H1 (cell line): ENCODE results near the gene ZBTB25. TPM values are rescaled to one million over a fixed set of nuclear protein-coding genes. Genes with fewer than 3 reads are reported as not detected.

Source experiments
- CTCF ChIA-PET: fragments of 300-600 bp; sonication (Branson Sonifier 250); formaldehyde crosslinking; loops from one replicate; lab custom pipeline; 2021; ENCODE audit not compliant: partially characterized antibody; lab: Charles Lee
- POLR2A ChIA-PET: fragments of 300-600 bp; sonication (Branson Sonifier 250); formaldehyde crosslinking; loops from one replicate; lab custom pipeline; 2021; ENCODE audit warnings: inconsistent platforms; ENCODE audit not compliant: partially characterized antibody; lab: Charles Lee
- DNase-seq, 2 experiments: peaks; one replicate each; pipeline versions ENCODE4 v3.0.0 to v3.0.0-alpha.2; 2010 to 2022; ENCODE audit warnings: low spot score in 2 of 2, low read depth in 1 of 2, mixed read lengths in 1 of 2
- FAIRE-seq: peaks from 2 replicates; lab custom pipeline; 2011; peaks lifted over from hg19 to GRCh38; lab: Jason Lieb, UNC
- H2AFZ ChIP-seq: 2 replicates; pipeline ENCODE4 v1.8.1; 2012; ENCODE audit warnings: low read length, inconsistent platforms
- H2AK5ac ChIP-seq: 2 replicates; pipeline ENCODE4 v1.6.1; 2013; ENCODE audit warnings: low read depth, low read length
- H2BK120ac ChIP-seq: replicated peaks from 2 replicates; pipeline ENCODE3; 2013; ENCODE audit warnings: low read depth, low read length, inconsistent platforms
- H2BK12ac ChIP-seq: 2 replicates; pipeline ENCODE4 v1.6.1; 2013; ENCODE audit warnings: low read depth, low read length
- H2BK15ac ChIP-seq: 2 replicates; pipeline ENCODE4 v1.6.1; 2013; ENCODE audit warnings: low read length
- H2BK20ac ChIP-seq: 2 replicates; pipeline ENCODE4 v1.6.1; 2013; ENCODE audit warnings: low read length
- H2BK5ac ChIP-seq: 2 replicates; pipeline ENCODE4 v1.6.1; 2013; ENCODE audit warnings: low read depth, low read length
- H3K14ac ChIP-seq: 2 replicates; pipeline ENCODE4 v1.6.1; 2013; ENCODE audit warnings: inconsistent platforms; ENCODE audit not compliant: insufficient read length
- H3K18ac ChIP-seq: 2 replicates; pipeline ENCODE4 v1.6.1; 2013; ENCODE audit warnings: low read length; ENCODE audit errors: extremely low read depth
- H3K23ac ChIP-seq: 2 replicates; pipeline ENCODE4 v1.6.1; 2013; ENCODE audit warnings: inconsistent platforms; ENCODE audit not compliant: insufficient read length
- H3K23me2 ChIP-seq: 2 replicates; pipeline ENCODE4 v1.6.1; 2013; ENCODE audit warnings: low read depth, low read length
- H3K27ac ChIP-seq: 2 replicates; pipeline ENCODE4 v1.6.1; 2011; ENCODE audit warnings: low read depth, low read length, inconsistent platforms
- H3K27me3 ChIP-seq, 4 experiments: replicated peaks in 1 of 4; 1 replicate in 1 of 4; 2 replicates in 3 of 4; pipeline versions ENCODE4 v1.6.1 to v1.8.1; 2011 to 2013; ENCODE audit warnings: low read length in 3 of 4, mild to moderate bottlenecking in 3 of 4, inconsistent platforms in 2 of 4, mixed read lengths in 2 of 4, moderate library complexity in 1 of 4; ENCODE audit not compliant: control insufficient read depth in 3 of 4, insufficient read depth in 3 of 4; ENCODE audit errors: extremely low read depth in 1 of 4
- H3K36me3 ChIP-seq, 4 experiments: 2 replicates each; pipeline versions ENCODE4 v1.6.1 to v1.8.1; 2011 to 2013; ENCODE audit warnings: mild to moderate bottlenecking in 4 of 4, low read length in 3 of 4, moderate library complexity in 2 of 4, control low read depth in 1 of 4, inconsistent platforms in 1 of 4; ENCODE audit not compliant: insufficient read depth in 4 of 4, control insufficient read depth in 2 of 4
- H3K4ac ChIP-seq: replicated peaks from 2 replicates; pipeline ENCODE3; 2013; ENCODE audit warnings: low read length, low read depth, mixed read lengths, inconsistent platforms; ENCODE audit not compliant: insufficient read length
- H3K4me1 ChIP-seq, 4 experiments: replicated peaks in 1 of 4; 1 replicate in 1 of 4; 2 replicates in 3 of 4; pipeline versions ENCODE4 v1.6.1 to v1.8.1; 2011 to 2013; ENCODE audit warnings: low read length in 3 of 4, inconsistent platforms in 2 of 4, mixed read lengths in 1 of 4; ENCODE audit not compliant: insufficient read depth in 4 of 4, control insufficient read depth in 3 of 4
- H3K4me2 ChIP-seq, 2 experiments: 2 replicates each; pipeline versions ENCODE4 v1.6.1 to v1.8.1; 2011 to 2013; ENCODE audit warnings: low read depth in 2 of 2, low read length in 2 of 2, control low read depth in 1 of 2, inconsistent platforms in 1 of 2, mild to moderate bottlenecking in 1 of 2; ENCODE audit not compliant: insufficient read depth in 1 of 2
- H3K4me3 ChIP-seq, 4 experiments: fragments of 200-600, 300-600 bp in 1 of 4; sonication (generic), shearing (Covaris generic), sonication (Bioruptor Twin) in 1 of 4; 2 replicates each; pipeline versions ENCODE4 v1.5.1 to v1.8.1; 2011 to 2016; ENCODE audit warnings: low read length in 4 of 4, low read depth in 3 of 4, control low read depth in 2 of 4, inconsistent platforms in 2 of 4, mild to moderate bottlenecking in 2 of 4, mixed read lengths in 1 of 4, moderate library complexity in 1 of 4; ENCODE audit not compliant: insufficient read depth in 2 of 4; ENCODE audit errors: extremely low read depth in 1 of 4
- H3K56ac ChIP-seq: replicated peaks from 2 replicates; pipeline ENCODE3; 2013; ENCODE audit warnings: low read depth, mild to moderate bottlenecking, mixed read lengths, low read length, inconsistent platforms; ENCODE audit not compliant: insufficient read length
- H3K79me1 ChIP-seq: 2 replicates; pipeline ENCODE4 v1.6.1; 2013; ENCODE audit warnings: low read depth, low read length, control low read depth
- H3K79me2 ChIP-seq, 2 experiments: 2 replicates each; pipeline versions ENCODE4 v1.6.1 to v1.8.1; 2012 to 2013; ENCODE audit warnings: low read length in 2 of 2, mild to moderate bottlenecking in 2 of 2, inconsistent platforms in 1 of 2; ENCODE audit not compliant: insufficient read depth in 2 of 2, control insufficient read depth in 1 of 2
- H3K9ac ChIP-seq, 4 experiments: replicated peaks in 1 of 4; 1 replicate in 1 of 4; 2 replicates in 3 of 4; pipeline versions ENCODE4 v1.6.1 to v1.8.1; 2011 to 2013; ENCODE audit warnings: low read depth in 3 of 4, low read length in 3 of 4, control low read depth in 2 of 4, mild to moderate bottlenecking in 2 of 4, moderate library complexity in 2 of 4, inconsistent platforms in 1 of 4; ENCODE audit errors: extremely low read depth in 1 of 4
- H3K9me3 ChIP-seq, 2 experiments: 2 replicates each; pipeline versions ENCODE4 v1.6.1 to v1.8.1; 2012 to 2013; ENCODE audit warnings: mild to moderate bottlenecking in 2 of 2, moderate library complexity in 2 of 2, control low read depth in 1 of 2, inconsistent platforms in 1 of 2, low read depth in 1 of 2, low read length in 1 of 2, mixed read lengths in 1 of 2; ENCODE audit not compliant: insufficient read depth in 2 of 2
- H4K20me1 ChIP-seq, 2 experiments: replicated peaks in 1 of 2; 2 replicates each; pipeline versions ENCODE3 to v1.8.1; 2011 to 2013; ENCODE audit warnings: inconsistent platforms in 2 of 2, low read length in 2 of 2, mild to moderate bottlenecking in 1 of 2; ENCODE audit not compliant: insufficient read depth in 2 of 2, control insufficient read depth in 1 of 2
- H4K5ac ChIP-seq: 2 replicates; pipeline ENCODE4 v1.6.1; 2013; ENCODE audit warnings: low read length, low read depth, mixed read lengths, inconsistent platforms; ENCODE audit not compliant: insufficient read length
- H4K8ac ChIP-seq: 2 replicates; pipeline ENCODE4 v1.8.0; 2013; ENCODE audit warnings: mild to moderate bottlenecking, moderate library complexity, low read length, inconsistent platforms; ENCODE audit not compliant: insufficient read depth; ENCODE audit errors: extremely low read depth
- H4K91ac ChIP-seq: replicated peaks from 2 replicates; pipeline ENCODE3; 2013; ENCODE audit warnings: low read length, mixed read lengths, inconsistent platforms; ENCODE audit not compliant: insufficient read length
- ATF2 ChIP-seq: IDR thresholded peaks from 2 replicates; pipeline ENCODE4 v1.6.1; 2012; ENCODE audit warnings: low read length, inconsistent platforms
- BCL11A ChIP-seq, 2 experiments: IDR thresholded peaks; one replicate each; pipeline ENCODE4 v1.6.1; 2011; ENCODE audit warnings: low read depth in 2 of 2, low read length in 2 of 2, mild to moderate bottlenecking in 2 of 2
- CTBP2 ChIP-seq: IDR thresholded peaks from 2 replicates; pipeline ENCODE4 v1.7.0; 2011; ENCODE audit warnings: borderline replicate concordance, mild to moderate bottlenecking, moderate library complexity, mixed read lengths, low read length; ENCODE audit not compliant: insufficient read depth, insufficient read length
- E2F6 ChIP-seq: IDR thresholded peaks from 2 replicates; pipeline ENCODE4 v1.6.1; 2012; ENCODE audit warnings: inconsistent platforms
- EGR1 ChIP-seq: IDR thresholded peaks from 2 replicates; pipeline ENCODE4 v1.6.1; 2011; ENCODE audit warnings: low read depth, low read length, borderline replicate concordance
- JUN ChIP-seq: IDR thresholded peaks from 2 replicates; pipeline ENCODE4 v1.6.1; 2011; ENCODE audit warnings: low read depth, mild to moderate bottlenecking, improper control_type of control experiment, low read length
- RBBP5 ChIP-seq: IDR thresholded peaks from 2 replicates; pipeline ENCODE4 v1.7.1; 2012; ENCODE audit warnings: low read depth, mild to moderate bottlenecking, inconsistent platforms, low read length, moderate library complexity, borderline replicate concordance
- RXRA ChIP-seq: IDR thresholded peaks from 2 replicates; pipeline ENCODE4 v1.6.1; 2011; ENCODE audit warnings: low read depth, mild to moderate bottlenecking, low read length, moderate library complexity; ENCODE audit not compliant: insufficient read depth
- TAF7 ChIP-seq: optimal IDR thresholded peaks from 2 replicates; pipeline ENCODE3; 2011; ENCODE audit warnings: low read depth, mild to moderate bottlenecking, inconsistent platforms, low read length, moderate library complexity, borderline replicate concordance
- whole genome bisulfite sequencing, 2 experiments: shearing (Covaris generic) in 1 of 2; methylation state at CpG; one replicate each; pipeline versions ENCODE4 v1.1.6 to v1.1.7; 2013 to 2015; ENCODE audit warnings: low lambda C conversion rate in 2 of 2, mixed read lengths in 2 of 2, inconsistent platforms in 1 of 2, low coverage in 1 of 2, missing lambda C conversion rate in 1 of 2; ENCODE audit not compliant: insufficient replicate concordance in 2 of 2, insufficient coverage in 1 of 2, insufficient read length in 1 of 2; ENCODE audit errors: extremely low coverage in 1 of 2, missing lambda C conversion rate in 1 of 2; 5-methylcytosine and 5-hydroxymethylcytosine counted together
- polyA plus RNA-seq, 7 experiments: library from polyadenylated mRNA; depleted of rRNA in 3 of 7; stranded (reverse) in 5 of 7; unstranded in 2 of 7; fragments of >200 nt in 5 of 7; fragments of 200-250 nt in 2 of 7; gene quantifications; 1 replicate in 5 of 7; 2 replicates in 1 of 7; 4 replicates in 1 of 7; pipeline versions ENCODE4 v1.2.1 to v1.2.3, GENCODE V29; 2011 to 2013; ENCODE audit warnings: missing spikeins in 2 of 7, mixed read lengths in 2 of 7
- total RNA-seq: library from RNA; stranded (reverse); fragmentation: NEBNext Ultra II Directional; extraction: Animal tissue kit (Norgen Biotek cat#: 25700); gene quantifications from 2 replicates; pipeline ENCODE4 v1.2.1, GENCODE V29; 2021

ZBTB25 gene
- total and polyA plus RNA-seq, 2 of the 8 experiments (the other 6 are each of a cell fraction or from before 2014, with no cell fraction given): 5.4 to 11.4 TPM

- Histone ChIP-seq H3K4me3 (no peak overlapping the region), H2BK12ac (no peak overlapping the region), H3K79me2 (peaks cover 0 to 7% of the 10 kb centered on the region in 2 experiments; a peak in 1 of 4 replicates), H3K27me3 (no peaks in the 10 kb centered on the region), H4K91ac (no peak overlapping the region), H3K56ac (no peak overlapping the region), H4K20me1 (no peaks in the 10 kb centered on the region), H3K9me3 (peaks cover 11 to 12% of the 10 kb centered on the region in 2 experiments), H3K23me2 (peaks cover 7% of the 10 kb centered on the region; the same call in 1 of the 2 replicates), H2BK20ac (no peak overlapping the region), H3K4me1 (peaks cover 0 to 12% (median 0%) of the 10 kb centered on the region in 4 experiments; a peak in 3 of 7 replicates), H2AK5ac (no peak overlapping the region), H3K18ac (no peak overlapping the region), H3K14ac (no peak overlapping the region), H3K4ac (no peak overlapping the region), H2BK5ac (no peak overlapping the region), H3K9ac (no peak overlapping the region), H3K27ac (no peak overlapping the region), H3K79me1 (no peaks in the 10 kb centered on the region), H2AFZ (no peak overlapping the region), H3K36me3 (peaks cover 0 to 6% (median 0%) of the 10 kb centered on the region in 4 experiments; a peak in 1 of 8 replicates), H4K5ac (no peak overlapping the region), H4K8ac (no peak overlapping the region; the same call in 1 of the 2 replicates), H2BK15ac (no peak overlapping the region), H3K23ac (no peak overlapping the region), H2BK120ac (no peak overlapping the region), H3K4me2 (no peak overlapping the region)
- DNase-seq (no peak), FAIRE-seq (no peak)
- ChIA-PET POLR2A (interaction anchor here (1.3 to 1.5 kb wide), 2 partner anchors 8 to 31 kb away, joined by 5 to 7 read pairs; no protein-coding TSS in a partner anchor), CTCF (interaction anchor here (0.8 to 3.3 kb wide), 3 partner anchors 10 to 100 kb away, joined by 3 to 14 read pairs (median 4); no protein-coding TSS in a partner anchor)
- WGBS, 2 experiments: 92% methylated on average over 4 of the region's 4 CpGs; no CpG with 5 or more reads in 1 of the 2 experiments
- TF ChIP-seq JUN: no peak
- no peak for TF ChIP-seq RBBP5
- TF ChIP-seq RXRA: no peak
- TF ChIP-seq ATF2: no peak
- TF ChIP-seq E2F6: no peak
- TF ChIP-seq EGR1: no peak
- no peak for TF ChIP-seq CTBP2
- no peak for TF ChIP-seq BCL11A (IDR thresholded peaks at IDR 0.05; ENCODE audit: low read depth in 2 of 2, low read length in 2 of 2)
- no peak for TF ChIP-seq TAF7
Measured at GRCh38 chr14:64536488-64537245, 33.0 kb upstream of the ZBTB25 start.
